ENCODE results near the gene ALPL.
A peak's percentile ranks its signal among the peaks of the same experiment; 100 is the strongest.

ALPL gene

DNA sequence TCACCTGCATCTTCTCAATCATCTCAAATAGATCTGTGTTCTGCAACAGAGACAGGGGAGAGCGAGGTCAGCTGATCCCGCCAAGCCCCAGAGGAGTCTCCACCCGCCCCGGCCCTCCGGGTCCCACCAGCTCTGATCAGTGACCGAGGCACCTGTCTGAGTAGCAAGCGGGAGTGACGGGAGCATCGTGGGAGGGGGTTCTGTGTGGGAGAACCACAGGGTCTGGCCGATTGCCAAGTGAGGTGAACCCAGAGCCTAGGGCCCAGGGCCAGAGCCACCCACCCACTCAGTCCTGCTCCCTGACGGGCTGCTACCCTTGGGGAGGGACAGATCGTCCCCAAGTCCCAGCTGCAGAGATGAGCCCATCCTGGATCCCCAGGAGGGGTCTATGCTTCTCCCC is 110.8 kb downstream of the ALPL start:
- DNase-seq (ENCODE audit: insufficient read length, low spot score), result no peak
- no peak for TF ChIP-seq POLR2A (IDR thresholded peaks at IDR 0.05; ENCODE audit: low read depth, low read length)
- no peak for FAIRE-seq

DNA sequence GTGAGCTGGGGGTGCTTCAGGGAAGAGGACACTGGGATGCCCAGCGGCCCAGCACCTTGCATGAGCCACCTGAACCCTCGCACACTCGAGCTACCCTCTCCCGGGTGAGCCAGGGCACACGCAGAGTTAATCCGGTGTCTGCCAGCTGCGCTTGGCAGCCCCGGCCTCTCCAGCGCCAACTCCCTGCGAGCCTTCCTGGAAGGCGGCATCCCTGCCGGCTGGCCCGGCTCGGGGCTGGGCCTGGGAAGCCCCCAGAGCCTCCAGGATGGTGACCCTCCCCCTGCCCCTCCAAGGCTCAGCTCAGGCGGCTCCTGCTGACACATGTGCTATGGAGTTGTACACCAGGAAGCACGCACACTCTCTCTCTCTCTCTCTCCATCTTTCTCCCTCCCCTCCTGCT is 111.3 kb downstream of the ALPL start:
- no peak for DNase-seq (ENCODE audit: insufficient read length, low spot score)
- no peak for TF ChIP-seq POLR2A (IDR thresholded peaks at IDR 0.05; ENCODE audit: low read depth, low read length)
- no peak for FAIRE-seq

DNA sequence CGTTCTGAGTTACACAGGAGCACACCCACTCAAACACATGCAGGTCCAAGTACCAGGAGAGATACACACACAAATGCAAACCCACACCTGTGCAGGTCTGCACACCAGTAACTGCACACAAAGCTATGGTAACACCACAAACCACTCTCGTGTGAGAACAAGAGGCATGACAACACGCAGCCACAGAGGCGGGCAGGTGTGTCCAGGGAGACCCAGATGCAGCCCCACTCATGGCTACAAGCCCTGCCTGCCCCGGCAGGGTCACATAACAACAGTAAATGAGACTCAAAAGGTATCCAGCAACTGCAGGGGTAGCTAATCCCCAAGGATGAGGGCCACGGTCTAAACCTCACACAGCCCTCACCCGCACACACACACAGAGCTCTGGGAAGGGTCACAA is 111.8 kb downstream of the ALPL start:
- DNase-seq (ENCODE audit: insufficient read length, low spot score), result no peak
- TF ChIP-seq POLR2A (IDR thresholded peaks at IDR 0.05; ENCODE audit: low read depth, low read length), result no peak
- FAIRE-seq, result no peak

DNA sequence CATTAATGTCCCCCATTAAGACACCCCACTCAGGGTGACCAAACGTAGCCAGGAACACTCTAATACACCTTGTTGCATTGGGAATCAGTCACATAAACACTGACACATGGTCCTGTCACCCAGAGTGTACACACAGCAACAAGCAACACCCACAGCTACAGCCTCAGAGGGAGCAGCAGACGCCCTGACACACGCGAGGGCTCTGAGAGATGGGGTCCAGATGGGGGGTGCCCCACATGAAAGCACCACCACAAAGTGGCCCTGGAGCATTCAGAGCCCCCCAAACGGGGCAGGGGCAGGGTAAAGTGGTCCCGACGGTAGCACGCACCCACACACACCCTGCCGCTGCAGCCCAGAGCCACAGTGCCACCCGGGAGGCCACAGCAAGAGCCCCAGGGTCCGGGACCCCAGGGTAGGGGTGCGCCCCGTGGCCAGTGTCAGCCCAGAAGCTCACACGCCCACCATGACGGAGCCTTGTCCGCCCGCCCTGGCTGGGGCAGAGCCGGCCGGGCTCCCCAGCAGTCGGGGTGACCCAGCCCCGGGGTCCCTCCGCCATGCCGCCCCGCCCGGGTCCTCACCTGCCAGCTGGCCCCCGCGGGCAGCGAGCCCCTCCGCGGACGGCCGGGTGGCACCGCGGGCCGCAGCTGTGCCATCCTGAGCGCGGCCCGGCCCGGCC is 112.7 kb downstream of the ALPL start:
- DNase-seq (ENCODE audit: insufficient read length, low spot score), result no peak
- FAIRE-seq, result no peak
- no peak for TF ChIP-seq POLR2A (IDR thresholded peaks at IDR 0.05; ENCODE audit: low read depth, low read length)

DNA sequence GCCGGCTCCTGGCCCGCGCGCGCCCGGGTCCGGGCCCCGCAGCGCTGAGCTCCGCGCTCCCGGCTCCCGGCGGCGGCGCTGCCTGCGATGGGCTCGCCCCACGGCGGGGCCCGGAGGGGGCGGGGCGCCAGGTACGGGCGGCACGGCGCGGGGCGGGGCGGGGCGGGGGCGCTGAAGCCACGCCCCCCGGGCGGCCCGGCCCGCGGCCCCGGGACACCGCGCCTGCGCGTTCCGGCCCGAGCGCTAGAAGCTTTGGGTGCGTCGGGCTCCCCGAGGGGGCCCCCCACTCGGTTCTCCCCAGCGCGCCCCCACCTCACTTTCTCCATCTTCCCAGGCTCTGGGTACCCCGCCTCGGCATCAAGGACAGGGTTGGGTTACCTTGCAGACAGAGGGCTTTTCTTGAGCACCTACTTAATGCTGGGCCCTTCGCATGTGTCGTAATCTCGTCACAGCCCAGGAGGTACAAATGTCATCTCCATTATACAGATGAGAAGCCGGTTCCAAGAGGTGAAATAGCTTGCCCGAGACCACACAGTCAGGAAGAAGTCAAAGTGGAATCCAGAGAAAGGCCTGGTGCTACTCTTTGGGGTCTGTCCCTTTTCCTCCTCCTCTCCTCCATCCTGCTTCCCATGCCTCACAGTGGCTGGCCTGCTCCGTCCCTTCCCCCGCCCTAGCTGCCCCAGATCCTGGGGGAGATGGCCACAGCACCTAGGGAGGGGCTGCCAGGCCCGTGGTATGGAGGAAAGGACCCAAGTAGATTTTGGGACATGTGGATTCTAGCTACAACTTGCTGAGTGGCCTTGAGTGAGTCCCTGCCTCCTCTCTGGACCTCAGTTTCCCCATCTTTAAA is 113.5 kb downstream of the ALPL start:
- DNase-seq (ENCODE audit: insufficient read length, low spot score), result no peak
- TF ChIP-seq POLR2A (IDR thresholded peaks at IDR 0.05; ENCODE audit: low read depth, low read length), result no peak
- no peak for FAIRE-seq

DNA sequence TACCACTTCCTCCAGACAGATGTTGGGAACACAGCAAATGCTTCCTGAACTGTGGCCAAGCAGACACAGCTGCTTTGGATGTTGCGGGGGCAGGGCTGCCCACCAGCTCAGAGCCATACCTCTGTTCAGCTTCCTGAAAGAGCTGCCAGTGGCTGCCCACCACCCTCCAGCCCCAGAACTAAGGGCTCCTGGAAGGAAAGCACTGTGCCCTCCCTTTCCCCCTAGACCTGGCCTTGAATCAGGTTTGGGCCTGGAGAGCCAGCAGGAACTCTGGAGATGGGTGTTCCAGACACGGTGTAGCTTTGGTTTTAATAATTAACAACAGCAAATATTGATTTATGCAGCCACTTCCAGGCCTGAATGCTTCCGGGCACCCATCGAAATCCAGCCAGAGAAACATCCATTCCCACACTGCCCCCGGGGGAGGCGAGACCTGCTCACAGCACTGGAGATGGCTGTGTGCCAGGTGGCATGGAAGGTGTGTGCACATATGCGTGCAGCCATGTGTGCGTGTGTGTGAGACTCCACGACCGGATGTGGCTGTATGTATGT is 114.3 kb downstream of the ALPL start:
- TF ChIP-seq POLR2A (IDR thresholded peaks at IDR 0.05; ENCODE audit: low read depth, low read length), result no peak
- DNase-seq (ENCODE audit: insufficient read length, low spot score) (no peak), FAIRE-seq (no peak)

DNA sequence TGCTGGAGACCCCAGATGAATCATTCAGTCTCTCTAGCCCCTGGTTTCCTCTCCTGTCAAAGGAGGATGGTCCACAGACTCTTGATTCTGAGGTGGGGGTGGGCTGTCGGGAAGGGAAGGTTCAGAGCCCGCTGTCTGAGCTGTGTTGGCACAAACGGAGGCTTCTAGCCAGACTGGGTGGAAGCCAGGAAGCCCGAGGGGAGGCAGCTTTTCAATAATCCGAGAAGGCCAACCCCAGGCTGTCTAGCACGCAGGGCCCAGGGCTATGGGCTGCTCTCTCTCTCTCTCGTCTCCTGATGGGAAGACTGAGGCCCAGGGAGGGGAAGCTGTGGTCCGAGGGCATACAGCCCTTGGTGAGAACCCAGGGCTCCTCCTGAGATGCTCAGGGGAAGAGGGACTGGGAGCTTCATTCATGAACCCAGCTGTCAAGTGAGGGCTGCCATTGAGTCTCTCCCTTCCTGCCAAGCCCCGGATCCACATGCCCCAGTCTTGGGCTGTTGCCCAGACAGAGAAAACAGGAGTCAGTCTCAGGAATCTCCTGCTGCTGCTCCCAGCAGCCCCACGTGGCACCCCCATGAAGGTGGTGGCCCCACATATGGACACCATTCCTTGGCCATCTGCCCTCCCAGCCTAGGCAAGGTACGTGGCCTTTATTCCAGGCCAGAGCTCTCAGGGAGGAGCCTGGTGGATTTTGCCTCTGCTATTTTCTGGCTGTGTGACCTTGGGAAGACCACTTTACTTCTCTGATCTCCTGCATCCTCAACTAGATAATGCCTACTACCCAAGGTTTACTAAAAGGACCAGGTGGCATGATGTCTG is 115.6 kb downstream of the ALPL start:
- FAIRE-seq, result no peak
- TF ChIP-seq POLR2A (IDR thresholded peaks at IDR 0.05; ENCODE audit: low read depth, low read length), result no peak
- DNase-seq (ENCODE audit: insufficient read length, low spot score), result no peak

DNA sequence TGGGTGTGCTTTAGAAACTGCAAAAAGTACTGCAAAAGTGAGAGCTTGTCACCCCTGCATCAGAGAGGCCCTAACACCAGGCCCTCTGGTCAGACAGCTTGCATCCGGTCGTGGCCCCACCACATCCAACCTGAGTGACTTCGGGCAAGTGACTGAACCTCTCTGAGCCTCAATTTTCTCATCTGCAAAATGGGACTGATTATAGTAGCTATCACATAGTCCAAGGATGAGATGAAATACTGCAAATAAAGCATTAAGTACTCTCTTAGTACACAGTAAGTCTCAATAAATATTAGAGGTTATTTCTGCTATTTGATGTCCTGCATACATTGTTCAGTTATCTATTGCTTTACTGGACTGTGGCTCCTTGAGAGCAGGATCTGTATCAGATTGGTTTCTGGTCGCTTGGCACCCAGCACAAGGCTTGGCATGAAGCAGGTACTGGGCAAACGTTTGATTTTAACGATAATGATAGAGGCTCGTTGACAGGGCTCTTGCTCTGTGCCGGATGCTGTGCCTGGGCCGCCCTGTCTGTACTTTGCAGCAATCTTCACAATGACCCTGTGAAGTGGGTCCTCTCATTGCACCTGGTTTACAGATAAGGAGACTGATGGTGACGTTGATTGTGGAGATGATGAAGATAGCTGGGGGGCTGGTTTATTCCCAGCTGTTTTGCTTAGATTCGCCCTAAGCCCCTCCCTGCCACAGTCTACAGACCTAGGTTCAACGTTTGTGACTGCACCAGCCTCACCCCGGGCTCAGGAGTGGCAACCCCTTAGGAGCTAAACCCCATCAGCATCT is 116.4 kb downstream of the ALPL start:
- TF ChIP-seq POLR2A (IDR thresholded peaks at IDR 0.05; ENCODE audit: low read depth, low read length), result no peak
- FAIRE-seq (no peak), DNase-seq (ENCODE audit: insufficient read length, low spot score) (no peak)

DNA sequence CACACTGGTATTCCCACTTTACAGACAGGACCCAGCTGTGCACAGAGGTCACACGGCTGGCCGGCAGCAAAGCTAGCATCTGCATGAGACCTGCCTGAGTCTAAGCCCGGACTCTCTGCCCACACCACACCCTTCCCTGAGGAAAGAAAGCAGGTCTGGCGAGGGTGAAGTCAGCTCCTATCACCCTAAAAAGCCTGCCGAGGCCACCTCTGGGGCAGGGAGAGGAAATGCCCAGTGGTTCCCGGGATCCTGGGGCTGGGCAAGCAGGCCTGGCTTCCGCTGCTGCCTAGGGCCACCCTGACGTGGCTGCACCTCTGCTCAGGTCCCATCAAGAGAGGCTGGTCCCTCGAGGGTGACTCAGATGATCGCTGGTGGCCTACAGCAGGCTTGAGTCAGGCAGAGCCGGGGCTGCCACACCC is 117.7 kb downstream of the ALPL start:
- DNase-seq (ENCODE audit: insufficient read length, low spot score) (peak; percentile 79), FAIRE-seq (peak; percentile 61)
- no peak for TF ChIP-seq POLR2A (IDR thresholded peaks at IDR 0.05; ENCODE audit: low read depth, low read length)

All from H54 (cell line).